HG03064 (cell line): Measurements from ENCODE around the gene SKOR2.

Experiments used
- ATAC-seq: cut with Tn5 transposase; IDR thresholded peaks from one replicate; pipeline ENCODE4 v1.9.1; 2021; ENCODE audit warnings: low read depth; ENCODE audit not compliant: unreplicated experiment

The SKOR2 gene

DNA sequence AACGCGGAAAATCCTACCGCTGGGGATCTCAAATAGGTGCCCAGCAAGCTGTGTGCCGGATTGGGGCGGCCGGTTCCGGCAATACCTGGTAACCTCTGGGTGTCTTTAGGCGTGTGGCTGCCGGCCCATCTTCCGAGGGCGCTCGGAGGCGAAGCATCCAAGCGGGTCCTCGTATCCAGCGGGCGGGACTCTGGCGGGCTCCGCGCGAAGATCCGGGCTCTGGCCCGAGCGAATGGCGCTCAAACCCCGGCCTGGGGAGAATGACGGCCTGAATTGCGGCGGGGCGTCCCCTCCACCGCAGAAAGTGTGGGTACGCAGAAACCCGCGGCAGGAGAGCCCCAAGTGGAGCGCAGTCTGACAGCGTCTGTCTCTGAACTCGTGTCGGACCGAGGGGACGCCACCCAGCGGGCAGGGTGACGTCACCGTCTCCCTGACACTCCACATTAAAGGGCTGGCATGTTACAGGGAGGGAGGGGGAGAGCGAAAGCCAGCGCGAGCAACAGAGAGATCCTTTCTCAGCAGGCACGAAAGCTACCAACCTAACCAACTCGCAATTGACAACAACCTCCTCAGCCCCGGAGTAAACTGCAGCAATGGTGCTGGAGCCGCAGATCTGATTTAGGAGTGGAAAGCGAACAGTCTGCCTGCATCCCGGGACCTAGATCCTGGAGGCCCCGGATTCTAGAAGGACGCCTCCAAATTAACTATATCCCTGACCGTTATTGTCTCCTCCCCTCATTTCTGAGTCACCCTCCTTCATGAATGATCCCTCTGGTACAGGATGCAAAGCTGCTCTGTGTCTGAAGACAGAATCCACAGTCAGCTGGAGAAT, at the start of gene SKOR2:
SKOR2 (minus strand) TSS at position 372 of the 832 bp plus-strand sequence. CDS start 2,477 bp downstream, outside the sequence.
- no peak for ATAC-seq

DNA sequence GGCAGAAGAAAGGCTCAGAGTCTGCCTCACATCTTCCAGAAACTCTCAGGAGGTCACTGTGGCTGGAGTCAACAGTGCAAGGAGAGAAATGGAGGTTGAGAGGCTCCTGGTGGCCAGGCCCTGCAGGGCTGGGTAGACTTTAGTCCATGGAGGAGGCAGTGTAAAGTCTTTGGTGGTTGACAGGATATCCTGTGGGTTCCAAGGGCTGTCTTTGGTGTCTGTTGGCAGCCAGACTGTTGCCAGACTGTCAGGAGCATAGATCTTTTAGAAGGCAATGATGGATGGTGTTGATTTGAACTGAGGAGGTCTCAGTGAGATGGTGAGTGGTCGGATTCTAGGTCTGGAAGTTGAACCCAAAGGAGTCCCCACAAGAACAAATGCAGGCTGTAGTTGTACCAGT, 45.0 kb upstream of the SKOR2 start:
- no peak for ATAC-seq

DNA sequence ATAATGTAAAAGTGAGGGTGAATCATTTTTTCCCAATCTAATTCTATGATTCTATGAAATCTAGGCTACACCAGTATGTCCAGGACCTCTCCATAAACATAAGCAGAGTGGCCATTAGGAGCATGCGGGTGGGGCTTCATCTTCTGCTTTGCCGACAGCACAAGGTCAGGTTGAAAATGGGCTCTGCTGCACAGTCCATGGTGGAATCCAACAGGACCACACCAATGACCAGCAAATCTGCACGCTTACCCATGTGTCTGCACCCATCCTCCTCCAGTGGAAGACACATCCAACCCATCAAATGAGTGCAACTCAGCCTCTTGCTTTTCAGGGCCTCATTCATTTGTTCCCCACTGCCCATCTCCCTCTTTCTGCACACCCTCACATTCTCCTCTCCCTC, 43.3 kb upstream of the SKOR2 start:
- no peak for ATAC-seq

GRCh38 chr18:47288741-47289140, 37.3 kb upstream of the SKOR2 start:
- no peak for ATAC-seq

DNA sequence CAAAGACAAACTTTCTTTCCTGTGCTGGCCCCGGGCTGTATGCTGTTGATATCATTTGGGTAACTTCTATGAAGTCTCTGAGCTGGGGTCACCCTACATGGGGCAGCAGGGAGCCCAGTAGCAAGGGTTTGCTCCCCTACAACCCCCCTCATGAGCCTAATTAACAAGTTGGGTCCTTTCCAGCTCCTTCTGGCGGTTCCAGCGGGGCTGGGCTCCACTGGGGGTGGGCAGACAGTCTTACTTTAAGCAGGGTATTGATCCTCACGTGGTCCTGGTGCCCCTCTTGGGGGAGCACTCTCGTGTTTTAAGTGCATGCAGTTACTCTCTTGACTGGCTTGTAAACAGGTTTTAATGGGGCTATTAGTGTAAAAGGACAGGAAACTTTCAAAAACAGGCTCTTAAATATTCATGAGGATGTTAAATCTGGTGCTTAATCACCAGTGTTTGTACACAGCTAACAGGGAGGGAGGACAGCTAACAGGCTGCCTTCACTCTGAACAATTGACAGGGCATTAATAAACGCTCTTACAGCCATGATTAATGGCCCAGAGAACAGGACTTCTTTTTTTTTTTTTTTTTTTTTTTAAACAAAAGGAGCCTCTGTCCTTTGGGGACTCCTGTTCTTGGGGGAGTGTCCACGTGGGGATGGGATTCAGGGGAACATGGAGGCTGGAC, 36.6 kb upstream of the SKOR2 start:
- ATAC-seq, result no peak

DNA sequence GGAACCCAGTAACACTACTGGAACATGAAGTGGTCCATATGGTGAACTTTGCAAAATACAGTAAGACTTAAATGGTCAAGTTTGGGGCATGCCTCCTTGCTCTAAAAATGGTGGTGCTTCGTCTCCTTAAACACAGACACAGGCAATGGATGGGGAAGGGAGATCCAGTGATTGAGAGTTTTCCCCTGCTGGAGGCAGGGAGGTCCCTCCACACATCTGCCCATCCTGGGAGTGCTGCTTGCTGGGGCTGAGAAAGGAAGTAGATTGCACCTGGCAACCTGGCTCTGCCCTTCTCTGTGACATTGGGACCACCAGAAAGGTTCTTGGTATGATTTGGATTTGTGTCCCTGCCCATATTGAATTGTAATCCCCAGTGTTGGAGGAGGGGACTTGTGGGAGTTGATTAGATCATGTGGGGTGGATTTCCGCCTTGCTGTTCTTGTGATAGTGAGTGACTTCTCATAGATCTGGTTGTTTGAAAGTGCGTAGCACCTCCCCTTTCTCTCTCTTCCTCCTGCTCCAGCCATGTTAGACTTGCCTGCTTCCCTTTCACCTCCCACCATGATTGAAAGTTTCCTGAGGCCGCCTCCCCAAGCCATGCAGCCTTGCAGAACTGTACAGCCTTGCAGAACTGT, 35.4 kb upstream of the SKOR2 start:
- ATAC-seq, result no peak

- ATAC-seq, result no peak
Observed at GRCh38 chr18:47285456-47285855, 34.0 kb upstream of the SKOR2 start.

DNA sequence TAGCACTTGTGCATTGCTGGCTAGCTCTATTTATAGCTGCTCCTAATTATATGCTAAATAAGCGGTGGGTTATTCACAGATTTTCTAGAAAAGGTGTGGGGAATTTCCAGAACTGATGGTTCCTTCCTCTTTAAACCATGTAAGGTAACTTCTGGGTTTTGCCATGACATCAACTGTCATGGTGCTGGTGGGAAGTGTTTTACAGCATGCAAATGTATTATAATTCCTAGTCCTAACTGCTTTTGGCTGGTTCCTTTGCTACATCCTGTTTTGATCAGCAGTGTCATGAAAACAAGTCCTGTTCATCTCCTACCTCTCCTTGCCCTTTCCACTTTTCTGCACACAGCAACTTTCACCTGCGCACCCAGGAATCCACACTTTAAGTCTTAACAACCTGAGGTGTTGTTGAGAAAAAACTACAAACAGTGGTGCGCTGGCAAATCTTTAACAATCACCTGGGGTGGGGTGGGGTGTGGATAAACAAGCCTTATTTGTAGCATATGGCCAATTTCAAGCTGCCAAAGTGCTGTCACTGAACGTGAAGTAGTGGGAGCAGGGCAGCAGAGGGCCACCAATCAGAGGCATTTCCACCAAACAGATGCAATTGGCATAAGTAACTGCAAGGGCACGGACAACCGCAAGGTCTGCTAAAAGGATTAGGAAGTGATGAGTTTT, 33.4 kb upstream of the SKOR2 start:
- no peak for ATAC-seq

- no peak for ATAC-seq
Observed at GRCh38 chr18:47283476-47283875, 32.0 kb upstream of the SKOR2 start.

DNA sequence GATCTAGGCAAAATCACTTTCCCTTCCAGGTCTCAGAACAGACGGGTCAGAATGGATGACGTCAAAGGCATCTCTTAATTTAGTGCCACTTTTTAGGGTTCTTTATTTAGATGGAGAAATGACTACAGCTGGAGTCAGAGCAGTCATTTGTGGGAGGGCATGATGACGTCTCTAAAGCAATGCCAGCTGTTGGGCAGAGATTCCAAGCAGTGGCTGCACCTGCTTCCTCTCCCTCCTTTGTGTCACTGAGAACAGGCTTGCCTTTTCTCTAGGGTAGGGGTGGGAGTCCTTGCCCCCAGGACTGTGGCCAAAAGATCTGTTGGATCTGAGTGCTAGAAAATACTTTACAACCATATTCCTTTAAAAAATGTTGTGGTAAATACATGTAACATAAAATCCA, 28.7 kb upstream of the SKOR2 start:
- no peak for ATAC-seq

- ATAC-seq, result no peak
Observed at GRCh38 chr18:47274961-47275360, 23.5 kb upstream of the SKOR2 start.

DNA sequence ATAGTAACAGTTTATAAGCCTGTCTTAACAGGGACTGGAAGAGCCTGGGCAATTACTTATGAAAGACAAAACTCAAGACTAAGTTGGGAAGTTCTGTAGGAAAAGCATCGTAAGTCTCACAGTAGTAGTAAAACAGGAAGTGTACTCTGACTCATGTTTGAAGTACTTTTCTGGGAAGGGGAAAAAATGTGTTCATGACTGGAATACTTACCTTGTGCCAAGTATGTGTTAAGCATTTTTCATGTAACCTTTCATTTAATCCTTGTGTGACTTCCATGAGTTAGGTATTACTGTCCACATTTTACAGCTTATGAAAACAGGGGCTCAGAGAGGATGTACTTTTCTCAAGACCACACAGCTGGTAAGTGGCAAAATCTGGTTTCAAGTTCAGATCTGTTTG, 13.7 kb upstream of the SKOR2 start:
- ATAC-seq, result no peak

- no peak for ATAC-seq
Observed at GRCh38 chr18:47264308-47264700, 12.8 kb upstream of the SKOR2 start.

DNA sequence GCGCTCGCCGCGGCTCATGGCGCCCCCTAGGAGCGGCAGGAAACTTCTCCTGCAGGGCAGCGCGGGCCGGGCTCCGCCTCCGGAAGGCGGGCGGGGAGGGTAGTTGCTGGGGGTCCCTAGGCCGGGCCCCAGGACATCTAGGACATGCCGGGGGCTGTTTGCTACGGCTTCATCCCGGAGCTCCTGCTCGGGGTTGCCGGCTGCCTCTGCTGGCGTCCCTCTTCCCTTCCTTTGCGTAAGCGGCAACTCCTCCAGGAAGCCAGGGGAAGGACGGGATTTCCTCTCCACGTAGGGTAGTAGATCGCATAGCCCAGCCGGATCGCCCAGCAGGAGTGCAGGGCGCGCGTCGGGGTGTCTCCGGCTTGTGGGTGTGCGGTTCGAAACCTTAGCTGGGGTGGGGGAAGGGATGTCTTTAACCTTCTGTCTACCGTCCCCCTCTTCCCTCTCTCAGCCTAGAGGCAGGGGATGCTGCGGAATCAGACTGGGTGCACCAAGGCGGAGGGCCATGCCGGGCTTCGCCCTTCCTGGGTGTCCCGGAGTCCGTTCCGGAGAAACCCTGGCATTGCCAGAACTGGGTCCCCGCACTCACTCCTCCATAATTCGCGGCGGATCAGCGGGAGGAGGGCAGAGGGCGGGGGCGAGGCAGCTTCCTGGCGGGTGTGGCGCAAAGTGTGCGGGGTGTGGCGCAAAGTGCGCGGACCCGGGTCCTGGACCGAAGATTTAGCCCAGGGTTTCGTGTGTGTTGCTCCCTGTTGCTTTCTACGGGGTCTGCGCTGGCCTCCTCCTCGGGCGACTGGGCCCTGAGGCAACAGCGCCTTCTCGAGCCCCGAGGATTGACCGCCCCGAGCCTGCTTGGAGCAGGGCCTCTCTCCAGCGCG, 12.2 kb upstream of the SKOR2 start:
- ATAC-seq, result no peak

DNA sequence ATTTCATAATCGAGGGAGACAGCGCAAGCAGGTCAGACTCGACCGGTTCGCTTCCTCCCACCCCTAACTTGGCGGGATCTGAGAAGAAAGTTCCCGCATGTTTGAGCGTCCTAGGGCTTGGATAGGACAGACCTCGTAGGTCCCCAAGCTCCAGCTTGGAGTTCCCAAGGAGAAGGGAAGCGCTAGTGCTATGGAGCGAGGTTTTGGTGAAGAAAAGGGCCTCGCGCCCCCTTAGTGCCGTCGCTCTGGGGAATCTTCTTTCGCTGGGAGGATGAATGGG, 11.6 kb upstream of the SKOR2 start:
- ATAC-seq, result no peak

GRCh38 chr18:47262301-47263149, 11.1 kb upstream of the SKOR2 start:
- no peak for ATAC-seq

DNA sequence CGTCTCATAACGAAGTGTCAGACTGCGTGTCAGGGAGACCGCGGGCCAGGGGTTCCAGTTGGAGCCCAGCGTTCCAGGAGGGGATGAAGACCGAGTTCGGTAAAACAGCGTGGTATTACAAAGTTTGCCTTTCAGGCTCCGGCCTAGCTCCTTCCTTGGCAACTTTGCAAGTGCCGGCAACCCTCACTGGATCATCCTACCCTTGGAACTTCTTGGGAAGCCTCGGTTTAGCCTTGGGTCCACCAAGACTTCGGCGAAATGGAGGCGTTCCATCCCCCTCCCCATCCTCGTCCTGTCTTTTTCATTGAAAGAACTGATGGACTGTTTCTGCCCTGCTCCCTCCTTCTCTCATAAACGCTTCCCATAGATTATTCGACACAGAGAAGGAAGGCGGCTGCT, 10.4 kb upstream of the SKOR2 start:
- no peak for ATAC-seq

GRCh38 chr18:47260924-47261701, 9.7 kb upstream of the SKOR2 start:
- ATAC-seq, result no peak
